AG08396 (cell line): ENCODE data around the gene PEPD.

ENCODE experiments used
- DNase-seq: peaks from one replicate; pipeline ENCODE4 v3.0.0; 2012; ENCODE audit warnings: low spot score, mixed read lengths

The PEPD gene

GRCh38 chr19:33395561-33396550, 125.7 kb downstream of the PEPD start:
- DNase-seq = peak; percentile 84

GRCh38 chr19:33394723-33395560, 126.6 kb downstream of the PEPD start:
- no peak for DNase-seq

- peak; percentile 94 for DNase-seq
Observed at GRCh38 chr19:33394006-33394722, 127.4 kb downstream of the PEPD start.

- DNase-seq = no peak
Observed at GRCh38 chr19:33393286-33394005, 128.1 kb downstream of the PEPD start.

GRCh38 chr19:33392341-33393285, 129.0 kb downstream of the PEPD start:
- no peak for DNase-seq

GRCh38 chr19:33391631-33392249, 129.9 kb downstream of the PEPD start:
- no peak for DNase-seq

- no peak for DNase-seq
Observed at GRCh38 chr19:33390908-33391630, 130.5 kb downstream of the PEPD start.

GRCh38 chr19:33390101-33390907, 131.3 kb downstream of the PEPD start:
- no peak for DNase-seq

GRCh38 chr19:33389421-33390100, 132.0 kb downstream of the PEPD start:
- no peak for DNase-seq

GRCh38 chr19:33388725-33389420, 132.7 kb downstream of the PEPD start:
- DNase-seq = no peak

GRCh38 chr19:33388231-33388724, 133.3 kb downstream of the PEPD start:
- no peak for DNase-seq

GRCh38 chr19:33387351-33388230, 134.0 kb downstream of the PEPD start:
- no peak for DNase-seq

GRCh38 chr19:33386361-33386858, 135.2 kb downstream of the PEPD start:
- DNase-seq = no peak

GRCh38 chr19:33385956-33386355, 135.6 kb downstream of the PEPD start:
- DNase-seq = no peak

GRCh38 chr19:33384983-33385382, 136.6 kb downstream of the PEPD start:
- no peak for DNase-seq
